NB4 (cell line): ENCODE data around the gene GARIN5A.

ENCODE experiments used
- CTCF ChIP-seq: IDR thresholded peaks from one replicate; pipeline ENCODE4 v1.5.1; 2012; ENCODE audit warnings: low read depth, low read length
- MAX ChIP-seq: IDR thresholded peaks from 2 replicates; pipeline ENCODE4 v1.6.1; 2011; ENCODE audit warnings: low read depth, low read length
- MYC ChIP-seq: IDR thresholded peaks from 2 replicates; pipeline ENCODE4 v1.6.1; 2011; ENCODE audit warnings: low read depth, low read length
- POLR2A ChIP-seq: IDR thresholded peaks from 2 replicates; pipeline ENCODE4 v1.6.1; 2011; ENCODE audit warnings: mild to moderate bottlenecking; ENCODE audit not compliant: insufficient read length; ENCODE audit errors: extremely low read depth

GRCh38 chr19:50490991-50491472, 14.4 kb upstream of the GARIN5A start:
- TF ChIP-seq CTCF (no peak), MAX (no peak), POLR2A (no peak), MYC (no peak)
